DND-41 (cell line): ENCODE measurements around the gene ELMO2.

Experiments used
- ATAC-seq: fragments of 200-7000 bp; cut with Tn5 transposase; 3 replicates; pipeline ENCODE4 v1.9.1; 2021; ENCODE audit warnings: low read depth; ENCODE audit not compliant: insufficient read depth
- DNase-seq: peaks from one replicate; pipeline ENCODE4 v3.0.0-alpha.2; 2020
- H2AFZ ChIP-seq: 2 replicates; pipeline ENCODE4 v1.6.0; 2012; ENCODE audit warnings: low read depth, low read length
- H3K27ac ChIP-seq: 2 replicates; pipeline ENCODE4 v1.5.1; 2012; ENCODE audit warnings: low read length, inconsistent platforms
- H3K27me3 ChIP-seq: fragments of 200-600 bp; sonication (generic); 2 replicates; pipeline ENCODE4 v1.6.0; 2012; ENCODE audit warnings: low read length, mild to moderate bottlenecking, inconsistent platforms; ENCODE audit not compliant: insufficient read depth, poor library complexity
- H3K36me3 ChIP-seq: 2 replicates; pipeline ENCODE4 v1.5.1; 2012; ENCODE audit warnings: low read length, inconsistent platforms; ENCODE audit not compliant: insufficient read depth
- H3K4me1 ChIP-seq: 2 replicates; pipeline ENCODE4 v1.5.1; 2012; ENCODE audit warnings: mild to moderate bottlenecking, low read length; ENCODE audit not compliant: insufficient read depth
- H3K4me2 ChIP-seq: 2 replicates; pipeline ENCODE4 v1.6.0; 2012; ENCODE audit warnings: mild to moderate bottlenecking, moderate library complexity, low read length, inconsistent platforms; ENCODE audit not compliant: insufficient read depth
- H3K4me3 ChIP-seq, 2 experiments: fragments of 200-600 bp in 1 of 2; shearing (Covaris generic) in 1 of 2; 2 replicates each; pipeline ENCODE4 v1.5.1; 2012 to 2016; ENCODE audit warnings: inconsistent platforms in 2 of 2, low read length in 2 of 2, mild to moderate bottlenecking in 2 of 2, low read depth in 1 of 2, moderate library complexity in 1 of 2
- H3K79me2 ChIP-seq: 2 replicates; pipeline ENCODE4 v1.6.0; 2012; ENCODE audit warnings: low read length, inconsistent platforms; ENCODE audit not compliant: insufficient read depth
- H3K9ac ChIP-seq: 2 replicates; pipeline ENCODE4 v1.6.0; 2012; ENCODE audit warnings: low read depth, mild to moderate bottlenecking, inconsistent platforms, low read length, moderate library complexity
- H3K9me3 ChIP-seq: 2 replicates; pipeline ENCODE4 v1.5.1; 2012; ENCODE audit warnings: low read length, moderate library complexity, mild to moderate bottlenecking, inconsistent platforms; ENCODE audit not compliant: insufficient read depth, severe bottlenecking
- H4K20me1 ChIP-seq: 2 replicates; pipeline ENCODE4 v1.6.0; 2012; ENCODE audit warnings: low read length; ENCODE audit not compliant: insufficient read depth
- EZH2 ChIP-seq: IDR thresholded peaks from 3 replicates; pipeline ENCODE4 v1.6.1; 2012; ENCODE audit warnings: borderline replicate concordance, low read depth, mild to moderate bottlenecking, moderate library complexity, low read length, inconsistent platforms; ENCODE audit not compliant: severe bottlenecking
- TF ChIP-seq, protein P1 (sequence below): IDR thresholded peaks from 2 replicates; pipeline ENCODE4 v1.5.1; 2012; ENCODE audit warnings: borderline replicate concordance, low read length, moderate library complexity, mild to moderate bottlenecking; ENCODE audit not compliant: poor library complexity, severe bottlenecking; ENCODE audit errors: extremely low read depth

The ELMO2 gene

DNA sequence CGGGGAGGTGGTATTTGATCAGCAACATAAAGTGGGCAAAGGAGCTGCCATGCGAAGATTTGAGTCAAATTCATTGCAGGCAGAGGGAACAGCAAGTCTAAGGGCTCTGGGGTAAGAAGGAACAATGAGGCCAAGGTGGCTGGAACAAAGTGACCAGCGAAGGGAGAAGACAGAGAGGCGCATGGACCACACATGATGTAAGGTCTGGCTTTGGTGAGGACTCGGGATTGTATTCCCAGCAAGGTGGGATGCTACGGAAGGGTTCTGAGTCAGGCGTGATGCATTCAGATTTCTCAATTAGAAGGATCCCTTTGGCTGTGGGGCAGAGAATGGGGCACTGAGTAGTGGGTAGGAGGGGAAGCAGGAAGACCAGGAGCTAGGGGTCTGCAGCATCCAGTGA, 67.4 kb downstream of the ELMO2 start:
- Histone ChIP-seq H3K4me3 (no peak overlapping the region), H2AFZ (no peak overlapping the region), H3K9me3 (no peaks in the 10 kb centered on the region), H3K79me2 (no peaks in the 10 kb centered on the region), H3K4me1 (no peaks in the 10 kb centered on the region), H3K27me3 (peaks cover 52% of the 10 kb centered on the region), H3K27ac (no peak overlapping the region), H4K20me1 (0 out of 2 replicates have a peak, but pooled peaks cover 13% of the 10 kb centered on the region), H3K4me2 (no peak overlapping the region), H3K36me3 (no peaks in the 10 kb centered on the region), H3K9ac (no peak overlapping the region)
- ATAC-seq (no peak), DNase-seq (no peak)
- TF ChIP-seq, protein P1, sequence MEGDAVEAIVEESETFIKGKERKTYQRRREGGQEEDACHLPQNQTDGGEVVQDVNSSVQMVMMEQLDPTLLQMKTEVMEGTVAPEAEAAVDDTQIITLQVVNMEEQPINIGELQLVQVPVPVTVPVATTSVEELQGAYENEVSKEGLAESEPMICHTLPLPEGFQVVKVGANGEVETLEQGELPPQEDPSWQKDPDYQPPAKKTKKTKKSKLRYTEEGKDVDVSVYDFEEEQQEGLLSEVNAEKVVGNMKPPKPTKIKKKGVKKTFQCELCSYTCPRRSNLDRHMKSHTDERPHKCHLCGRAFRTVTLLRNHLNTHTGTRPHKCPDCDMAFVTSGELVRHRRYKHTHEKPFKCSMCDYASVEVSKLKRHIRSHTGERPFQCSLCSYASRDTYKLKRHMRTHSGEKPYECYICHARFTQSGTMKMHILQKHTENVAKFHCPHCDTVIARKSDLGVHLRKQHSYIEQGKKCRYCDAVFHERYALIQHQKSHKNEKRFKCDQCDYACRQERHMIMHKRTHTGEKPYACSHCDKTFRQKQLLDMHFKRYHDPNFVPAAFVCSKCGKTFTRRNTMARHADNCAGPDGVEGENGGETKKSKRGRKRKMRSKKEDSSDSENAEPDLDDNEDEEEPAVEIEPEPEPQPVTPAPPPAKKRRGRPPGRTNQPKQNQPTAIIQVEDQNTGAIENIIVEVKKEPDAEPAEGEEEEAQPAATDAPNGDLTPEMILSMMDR: no peak
- no peak for TF ChIP-seq EZH2

DNA sequence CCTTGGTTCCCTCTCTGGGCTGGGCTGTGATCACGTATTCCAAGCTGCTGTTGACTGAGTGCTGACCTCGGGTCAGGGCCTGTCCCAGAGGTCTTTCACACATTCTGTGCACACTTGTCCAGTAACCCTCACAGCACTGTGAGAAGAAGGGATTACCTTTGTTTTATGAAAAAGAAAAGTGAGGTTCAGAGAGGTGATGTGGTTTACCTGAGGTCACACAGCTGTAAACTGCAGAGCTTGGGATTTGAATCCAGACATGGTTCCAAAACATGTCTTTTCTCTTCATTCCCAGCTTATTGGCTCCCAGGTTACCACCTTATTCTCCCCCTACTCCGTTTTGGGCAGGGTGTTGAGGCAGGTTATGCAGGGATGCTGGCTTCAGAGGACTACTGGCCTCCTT, 69.7 kb downstream of the ELMO2 start:
- ATAC-seq: no peak

DNA sequence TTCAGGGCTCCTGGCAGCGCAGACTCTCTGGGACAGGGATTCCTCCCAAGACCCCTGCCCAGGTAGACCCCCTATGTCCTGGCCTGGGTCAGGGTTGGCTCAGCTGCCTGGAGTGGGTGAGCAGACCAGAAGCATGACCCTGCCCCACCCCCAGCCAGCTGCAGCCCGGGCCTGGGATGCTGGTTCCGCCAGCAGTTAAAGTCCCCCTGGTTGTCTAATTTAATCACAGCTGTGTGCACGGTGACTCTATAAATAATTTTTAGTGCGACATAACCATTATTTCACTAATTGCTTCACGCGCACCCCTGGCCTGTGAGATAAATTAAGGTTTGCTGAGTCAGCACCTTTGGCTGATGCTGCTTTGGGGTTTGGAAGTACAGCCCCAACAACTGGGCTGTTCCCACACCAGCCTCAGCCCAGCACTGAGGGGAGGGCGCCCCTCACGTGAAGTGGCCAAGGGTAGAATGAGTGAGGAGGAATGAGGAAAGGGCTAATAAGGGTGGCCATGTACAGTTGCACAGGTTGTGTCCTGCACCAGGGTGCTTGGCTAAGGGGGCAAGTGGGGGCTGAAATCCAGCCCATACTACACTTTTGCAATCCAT, 72.0 kb downstream of the ELMO2 start:
- no peak overlapping the region for H3K4me2 ChIP-seq
- H2AFZ ChIP-seq: no peak overlapping the region
- no peaks in the 10 kb centered on the region for H3K79me2 ChIP-seq
- ATAC-seq (no peak), DNase-seq (no peak)
- no peak overlapping the region for H3K27ac ChIP-seq
- no peaks in the 10 kb centered on the region for H3K36me3 ChIP-seq
- no peak overlapping the region for H3K9ac ChIP-seq
- H3K4me3 ChIP-seq: no peak overlapping the region
- no peak for TF ChIP-seq EZH2
- TF ChIP-seq, protein P1: no peak
- H4K20me1 ChIP-seq: peaks cover 9% of the 10 kb centered on the region; the same call in 1 of the 2 replicates
- H3K4me1 ChIP-seq: no peaks in the 10 kb centered on the region
- peaks cover 49% of the 10 kb centered on the region for H3K27me3 ChIP-seq
- no peaks in the 10 kb centered on the region for H3K9me3 ChIP-seq

More for the DNA sequence above, 69.7 kb downstream of the ELMO2 start:
- H3K4me1 ChIP-seq: no peaks in the 10 kb centered on the region
- no peak overlapping the region for H3K4me2 ChIP-seq
- H3K9me3 ChIP-seq: no peaks in the 10 kb centered on the region
- no peaks in the 10 kb centered on the region for H3K36me3 ChIP-seq
- TF ChIP-seq EZH2: no peak
- TF ChIP-seq, protein P1: no peak
- H3K27ac ChIP-seq: no peak overlapping the region
- 0 out of 2 replicates have a peak, but pooled peaks cover 6% of the 10 kb centered on the region for H4K20me1 ChIP-seq
- H2AFZ ChIP-seq: no peak overlapping the region
- no peak overlapping the region for H3K4me3 ChIP-seq
- DNase-seq: no peak
- H3K27me3 ChIP-seq: peaks cover 59% of the 10 kb centered on the region
- no peaks in the 10 kb centered on the region for H3K79me2 ChIP-seq
- no peak overlapping the region for H3K9ac ChIP-seq
